ENCODE results near the gene ZHX3. TPM values are rescaled to one million over a fixed set of nuclear protein-coding genes. Genes with fewer than 3 reads are reported as not detected.

The ZHX3 gene
- total RNA-seq, 4 donors from 2014 or later, result 57.8 to 74.8 (median 60.5) TPM

GRCh38 chr20:41182296-41183212, 135.0 kb downstream of the ZHX3 start:
- Histone ChIP-seq H3K27ac (no peak overlapping the region), H3K4me1 (peaks cover 8 to 16% of the 10 kb centered on the region in 2 donors), H3K9me3 (no peaks in the 10 kb centered on the region), H3K27me3 (no peaks in the 10 kb centered on the region), H3K36me3 (no peaks in the 10 kb centered on the region), H3K4me3 (replicated peaks in 1 of 3) (no peak overlapping the region)
- no peak for DNase-seq
- WGBS, 2 donors, result 94 to 95% methylated on average over 9 to 10 of the region's 10 CpGs
- intact Hi-C loops (cut with DNase I), result no loop called here
- TF ChIP-seq POLR2A (IDR thresholded peaks at IDR 0.05), result no peak
- TF ChIP-seq, protein P1, sequence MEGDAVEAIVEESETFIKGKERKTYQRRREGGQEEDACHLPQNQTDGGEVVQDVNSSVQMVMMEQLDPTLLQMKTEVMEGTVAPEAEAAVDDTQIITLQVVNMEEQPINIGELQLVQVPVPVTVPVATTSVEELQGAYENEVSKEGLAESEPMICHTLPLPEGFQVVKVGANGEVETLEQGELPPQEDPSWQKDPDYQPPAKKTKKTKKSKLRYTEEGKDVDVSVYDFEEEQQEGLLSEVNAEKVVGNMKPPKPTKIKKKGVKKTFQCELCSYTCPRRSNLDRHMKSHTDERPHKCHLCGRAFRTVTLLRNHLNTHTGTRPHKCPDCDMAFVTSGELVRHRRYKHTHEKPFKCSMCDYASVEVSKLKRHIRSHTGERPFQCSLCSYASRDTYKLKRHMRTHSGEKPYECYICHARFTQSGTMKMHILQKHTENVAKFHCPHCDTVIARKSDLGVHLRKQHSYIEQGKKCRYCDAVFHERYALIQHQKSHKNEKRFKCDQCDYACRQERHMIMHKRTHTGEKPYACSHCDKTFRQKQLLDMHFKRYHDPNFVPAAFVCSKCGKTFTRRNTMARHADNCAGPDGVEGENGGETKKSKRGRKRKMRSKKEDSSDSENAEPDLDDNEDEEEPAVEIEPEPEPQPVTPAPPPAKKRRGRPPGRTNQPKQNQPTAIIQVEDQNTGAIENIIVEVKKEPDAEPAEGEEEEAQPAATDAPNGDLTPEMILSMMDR (IDR thresholded peaks at IDR 0.05), result no peak

DNA sequence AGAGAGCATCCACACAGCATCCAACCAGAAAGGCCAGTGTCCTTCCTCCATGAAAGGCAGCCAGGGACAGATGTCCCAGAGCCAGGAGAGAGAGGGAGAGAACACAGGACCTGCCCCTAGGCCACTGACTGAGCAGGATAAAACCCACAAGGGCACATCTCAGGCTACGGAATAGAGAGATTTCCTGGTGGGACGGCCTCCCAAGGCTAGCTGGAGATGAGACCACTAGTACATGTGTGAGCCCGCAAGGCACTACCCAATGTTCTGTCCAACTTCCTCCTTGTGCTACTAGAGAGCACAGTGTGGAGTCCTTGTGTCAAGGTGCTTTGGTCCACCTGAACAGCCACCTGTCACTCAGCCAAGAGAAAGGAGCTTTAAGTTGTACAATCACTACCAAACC, 136.0 kb downstream of the ZHX3 start:
- intact Hi-C loops (cut with DNase I), result no loop called here
- WGBS, 2 donors, result 92 to 94% methylated on average over 2 to 3 of the region's 3 CpGs
- TF ChIP-seq, protein P1 (IDR thresholded peaks at IDR 0.05), result no peak
- no peak for TF ChIP-seq POLR2A (IDR thresholded peaks at IDR 0.05)
- H3K4me1 ChIP-seq, result peaks cover 8 to 20% of the 10 kb centered on the region in 2 donors
- H3K27ac ChIP-seq, result peak overlapping the region in 1 of 3 donors; percentile 30
- no peaks in the 10 kb centered on the region for H3K27me3 ChIP-seq
- no peaks in the 10 kb centered on the region for H3K36me3 ChIP-seq
- H3K9me3 ChIP-seq, result no peaks in the 10 kb centered on the region
- no peak overlapping the region for H3K4me3 ChIP-seq (replicated peaks in 1 of 3)
- DNase-seq, result peak; percentile 41 to 52

GRCh38 chr20:41180599-41181333, 136.8 kb downstream of the ZHX3 start:
- H3K27me3 ChIP-seq, result no peaks in the 10 kb centered on the region
- 91 to 95% methylated on average over 6 of the region's 6 CpGs for WGBS, 2 donors
- H3K27ac ChIP-seq, result peak overlapping the region in 1 of 3 donors; percentile 22
- H3K36me3 ChIP-seq, result peaks cover 0 to 1% of the 10 kb centered on the region in 2 donors
- TF ChIP-seq, protein P1 (IDR thresholded peaks at IDR 0.05), result no peak
- TF ChIP-seq POLR2A (IDR thresholded peaks at IDR 0.05), result no peak
- no peak overlapping the region for H3K4me3 ChIP-seq (replicated peaks in 1 of 3)
- intact Hi-C loops (cut with DNase I), result no loop called here
- no peaks in the 10 kb centered on the region for H3K9me3 ChIP-seq
- peaks cover 8 to 21% of the 10 kb centered on the region in 2 donors for H3K4me1 ChIP-seq
- DNase-seq, result peak in 1 of 2 donors; percentile 2

GRCh38 chr20:41179961-41180360, 137.6 kb downstream of the ZHX3 start:
- Histone ChIP-seq H3K27me3 (no peaks in the 10 kb centered on the region), H3K9me3 (no peaks in the 10 kb centered on the region), H3K27ac (peak overlapping the region in 1 of 3 donors; percentile 22), H3K36me3 (peaks cover 0 to 9% of the 10 kb centered on the region in 2 donors), H3K4me1 (peaks cover 8 to 29% of the 10 kb centered on the region in 2 donors), H3K4me3 (replicated peaks in 1 of 3) (no peak overlapping the region)
- DNase-seq, result peak in 1 of 2 donors; percentile 2
- 98% methylated on average over 8 of the region's 8 CpGs for WGBS, 2 donors
- TF ChIP-seq, protein P1 (IDR thresholded peaks at IDR 0.05), result no peak
- no peak for TF ChIP-seq POLR2A (IDR thresholded peaks at IDR 0.05)
- intact Hi-C loops (cut with DNase I), result loop anchor here (5.0 kb wide), 1 partner anchor 47 kb away; no protein-coding TSS in a partner anchor
